Myocyte (in vitro differentiated cells): Measurements from ENCODE around the gene TMEM151A. TPM values are rescaled to one million over a fixed set of nuclear protein-coding genes. Genes with fewer than 3 reads are reported as not detected.
A peak's percentile ranks its signal among the peaks of the same experiment; 100 is the strongest.
"Not testable (repeated sequence)": the region's sequence is repeated elsewhere in the genome, so short reads cannot be mapped to it uniquely, and the experiment has no call there.

ENCODE experiments used
- DNase-seq: peaks from one replicate; pipeline ENCODE4 v3.0.0-alpha.2; 2012; ENCODE audit warnings: low read depth
- total RNA-seq: library from RNA; depleted of rRNA; stranded (reverse); fragments of >200 nt; gene quantifications from 2 replicates; pipeline ENCODE4 v1.2.3, GENCODE V29; 2014

Gene TMEM151A
- total RNA-seq, 1 donor from 2014 or later, result 0.08 TPM

- DNase-seq, result not testable (repeated sequence)
Observed at GRCh38 chr11:66320289-66320688, 28.6 kb downstream of the TMEM151A start.

GRCh38 chr11:66320748-66321147, 29.1 kb downstream of the TMEM151A start:
- not testable (repeated sequence) for DNase-seq

DNA sequence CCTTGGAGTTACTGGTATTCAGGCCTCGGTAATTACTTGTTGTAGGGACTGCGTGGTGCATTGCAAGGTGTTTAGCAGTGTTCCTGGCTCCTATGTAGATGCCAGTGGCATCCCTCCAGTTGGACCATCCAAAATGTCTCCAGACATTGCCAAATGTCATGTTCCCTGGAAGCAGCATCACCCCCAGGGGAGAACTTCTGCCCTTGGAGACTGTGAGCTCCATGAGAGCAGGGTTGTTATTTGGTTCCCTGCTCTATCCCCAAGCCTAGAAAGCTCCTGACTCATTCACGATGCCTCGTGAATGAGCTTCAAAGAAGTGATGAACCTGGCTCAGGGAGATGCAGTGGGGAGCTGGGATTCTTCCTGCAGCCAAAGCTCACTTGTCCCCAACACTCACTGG, 29.9 kb downstream of the TMEM151A start:
- DNase-seq, result no peak

DNA sequence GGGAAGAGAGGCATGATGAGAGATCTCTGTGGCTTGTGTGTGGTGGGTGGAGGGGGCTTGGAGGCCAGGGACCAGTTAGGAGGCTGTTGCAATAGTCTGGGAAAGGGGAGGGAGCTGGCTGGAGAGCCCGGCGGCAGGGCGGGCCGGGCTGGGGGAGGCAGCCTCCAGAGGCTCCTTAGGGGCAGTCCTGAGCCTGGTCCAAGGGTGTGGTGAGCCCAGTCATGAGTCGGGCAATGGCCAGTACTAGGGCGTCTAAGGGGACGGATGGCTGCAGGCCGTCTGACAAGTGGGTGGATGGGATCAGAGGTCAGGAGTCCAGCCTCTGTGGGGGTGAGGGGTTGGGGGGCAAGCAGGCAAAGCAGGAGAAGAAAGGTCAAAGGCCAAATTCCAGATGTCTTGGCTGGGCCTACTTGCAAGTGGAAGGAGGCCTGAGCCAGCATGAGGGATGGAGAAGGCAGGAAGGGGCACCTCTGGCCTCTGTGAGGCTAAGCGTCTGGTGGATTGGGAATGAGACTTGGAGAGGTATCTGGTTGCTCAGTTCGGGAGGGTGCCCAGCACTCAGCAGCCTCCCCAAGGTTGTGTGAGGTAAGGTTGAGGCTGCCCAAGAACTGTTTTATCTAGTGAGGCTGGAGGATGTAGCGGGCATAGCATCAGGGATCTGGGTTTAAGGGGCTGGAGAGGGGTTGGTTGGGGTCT, 31.2 kb downstream of the TMEM151A start:
- no peak for DNase-seq

- no peak for DNase-seq
Observed at GRCh38 chr11:66323684-66324083, 32.0 kb downstream of the TMEM151A start.

- DNase-seq, result no peak
Observed at GRCh38 chr11:66324664-66325063, 33.0 kb downstream of the TMEM151A start.

DNA sequence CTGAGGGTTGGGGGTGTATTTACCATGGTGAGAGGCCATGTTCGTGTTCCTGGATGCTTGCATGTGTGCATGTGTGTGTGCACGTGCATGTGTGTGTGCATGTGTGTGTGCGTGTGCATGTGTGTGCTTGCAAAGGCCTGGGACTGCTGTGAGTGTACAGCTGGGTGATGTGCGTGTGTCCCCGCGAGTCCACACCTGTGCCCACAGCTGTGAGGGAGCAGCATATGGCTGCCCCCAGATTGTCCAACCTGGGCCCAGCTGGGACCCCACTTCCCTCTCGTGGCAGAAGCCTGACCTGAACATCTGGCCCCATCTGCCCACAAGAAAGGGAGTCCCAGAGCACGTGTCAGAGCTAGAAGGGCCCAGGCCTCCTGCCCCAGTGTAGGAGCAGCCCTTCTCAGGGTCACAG, 33.6 kb downstream of the TMEM151A start:
- DNase-seq, result no peak

- peak; percentile 68 for DNase-seq
Observed at GRCh38 chr11:66326261-66327111, 34.8 kb downstream of the TMEM151A start.

- DNase-seq, result peak; percentile 59
Observed at GRCh38 chr11:66327171-66328030, 35.7 kb downstream of the TMEM151A start.

- no peak for DNase-seq
Observed at GRCh38 chr11:66328031-66328301, 36.3 kb downstream of the TMEM151A start.

DNA sequence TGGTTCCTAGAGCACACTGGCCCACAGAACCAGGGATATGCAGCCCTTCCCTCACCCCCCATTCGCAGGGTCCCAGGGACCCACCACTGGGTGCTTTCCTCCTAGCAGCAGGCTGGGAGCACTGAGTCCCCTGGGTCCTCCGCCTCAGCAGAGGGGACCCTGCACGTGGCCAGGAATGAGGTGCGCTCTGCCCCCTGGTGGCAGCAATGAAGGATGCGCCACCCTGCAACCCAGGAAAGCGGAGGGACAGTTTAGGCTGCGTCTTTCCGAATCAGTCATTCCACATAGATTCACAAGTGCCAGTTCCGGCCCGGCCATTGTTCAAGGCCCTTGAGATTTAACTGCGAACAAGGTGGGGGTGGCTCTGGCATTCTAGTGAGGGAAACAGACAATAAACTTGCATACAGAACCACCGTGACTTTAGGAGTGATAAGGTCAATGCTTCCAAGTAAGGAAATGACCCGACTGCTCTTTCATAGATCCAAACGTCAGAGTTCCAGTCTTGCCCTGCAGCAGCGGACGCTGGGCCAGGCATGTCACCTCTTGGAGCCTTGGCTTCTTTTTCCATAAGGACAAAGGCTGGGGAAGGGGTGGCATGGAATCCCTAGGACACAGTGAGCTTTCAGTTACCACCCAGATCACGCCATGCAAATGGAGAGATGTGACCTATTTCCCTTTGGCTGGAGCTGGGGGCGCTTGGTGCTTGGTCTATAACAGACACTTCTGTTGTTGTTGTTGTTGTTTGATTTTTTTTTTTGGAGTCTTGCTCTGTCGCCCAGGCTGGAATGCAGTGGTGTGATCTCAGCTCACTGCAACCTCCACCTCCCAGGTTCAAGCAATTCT, 36.8 kb downstream of the TMEM151A start:
- peak; percentile 78 for DNase-seq

- DNase-seq, result no peak
Observed at GRCh38 chr11:66329165-66329673, 37.5 kb downstream of the TMEM151A start.

GRCh38 chr11:66330931-66331330, 39.2 kb downstream of the TMEM151A start:
- no peak for DNase-seq

- no peak for DNase-seq
Observed at GRCh38 chr11:66331542-66332370, 40.1 kb downstream of the TMEM151A start.

DNA sequence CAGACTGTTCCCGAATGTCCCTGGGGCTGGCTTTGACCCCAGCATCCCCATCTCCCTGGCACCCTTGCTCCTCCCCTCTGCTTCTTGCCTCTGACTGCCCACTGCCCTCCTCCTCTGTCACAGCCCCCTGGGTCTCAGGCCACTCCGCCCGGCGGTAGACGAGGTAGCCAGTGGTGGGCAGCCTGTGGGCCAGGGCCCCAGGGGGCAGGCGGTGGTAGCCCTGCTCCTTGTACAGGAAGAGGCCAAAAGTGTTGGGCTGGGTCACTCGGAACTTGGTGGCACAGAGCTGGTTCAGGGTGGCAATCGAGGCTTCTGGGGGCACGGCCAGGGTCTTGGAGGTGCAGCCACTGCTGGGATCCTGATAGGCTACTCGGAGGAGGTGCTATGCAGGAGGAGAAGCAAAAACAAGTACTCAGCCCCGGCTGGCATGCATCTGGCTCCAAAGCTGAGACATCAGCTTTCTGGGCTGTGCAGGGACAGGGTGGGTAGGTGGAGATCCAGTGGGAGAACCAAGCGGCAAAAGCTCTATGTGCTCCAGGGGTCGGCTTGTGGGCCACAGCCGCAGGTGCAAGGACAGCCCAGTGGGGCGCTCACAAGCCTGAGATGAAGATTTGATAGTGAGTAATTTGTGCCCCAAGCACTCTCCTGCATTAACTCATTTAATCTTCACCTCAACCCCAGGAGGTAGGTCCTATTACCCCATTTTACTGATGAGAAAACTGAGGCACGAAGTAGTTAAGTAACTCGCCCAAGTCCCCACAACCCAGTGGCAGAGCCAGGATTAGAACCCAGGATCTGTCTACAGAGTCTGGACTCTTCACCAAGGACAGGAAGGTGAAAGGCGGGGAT, 40.9 kb downstream of the TMEM151A start:
- no peak for DNase-seq

DNA sequence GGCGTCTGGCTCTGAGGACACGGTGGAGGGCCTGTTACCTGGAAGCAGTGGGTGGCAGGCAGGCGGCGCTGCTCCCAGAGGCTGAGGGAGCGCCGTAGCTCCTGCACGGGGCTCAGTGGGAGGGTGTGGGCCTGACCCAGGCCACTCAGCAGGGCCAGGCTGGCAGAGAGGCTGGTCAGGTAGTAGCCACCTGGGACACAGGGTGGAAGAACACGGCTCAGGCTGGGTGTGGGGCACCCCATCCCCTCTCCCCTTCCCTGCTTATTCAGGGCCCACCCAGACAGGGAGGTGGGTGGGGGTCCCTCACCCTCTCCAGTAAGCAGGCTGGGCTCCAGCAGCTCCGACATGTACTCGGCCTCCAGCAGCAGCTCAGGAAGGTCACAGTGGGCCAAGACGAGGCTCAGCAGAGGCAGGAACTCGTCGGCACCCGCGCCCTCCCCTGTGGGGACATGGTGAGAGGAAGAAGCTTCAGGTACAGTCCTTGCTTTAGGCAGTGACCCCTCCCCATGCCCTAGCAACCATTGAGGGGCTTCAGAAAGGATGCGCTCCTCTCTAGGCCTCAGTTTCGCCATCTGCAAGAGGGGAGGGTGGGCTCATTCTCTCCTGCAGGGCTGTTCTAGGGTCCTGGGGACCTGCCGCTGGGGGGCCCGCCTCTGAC, 41.7 kb downstream of the TMEM151A start:
- DNase-seq, result no peak

DNA sequence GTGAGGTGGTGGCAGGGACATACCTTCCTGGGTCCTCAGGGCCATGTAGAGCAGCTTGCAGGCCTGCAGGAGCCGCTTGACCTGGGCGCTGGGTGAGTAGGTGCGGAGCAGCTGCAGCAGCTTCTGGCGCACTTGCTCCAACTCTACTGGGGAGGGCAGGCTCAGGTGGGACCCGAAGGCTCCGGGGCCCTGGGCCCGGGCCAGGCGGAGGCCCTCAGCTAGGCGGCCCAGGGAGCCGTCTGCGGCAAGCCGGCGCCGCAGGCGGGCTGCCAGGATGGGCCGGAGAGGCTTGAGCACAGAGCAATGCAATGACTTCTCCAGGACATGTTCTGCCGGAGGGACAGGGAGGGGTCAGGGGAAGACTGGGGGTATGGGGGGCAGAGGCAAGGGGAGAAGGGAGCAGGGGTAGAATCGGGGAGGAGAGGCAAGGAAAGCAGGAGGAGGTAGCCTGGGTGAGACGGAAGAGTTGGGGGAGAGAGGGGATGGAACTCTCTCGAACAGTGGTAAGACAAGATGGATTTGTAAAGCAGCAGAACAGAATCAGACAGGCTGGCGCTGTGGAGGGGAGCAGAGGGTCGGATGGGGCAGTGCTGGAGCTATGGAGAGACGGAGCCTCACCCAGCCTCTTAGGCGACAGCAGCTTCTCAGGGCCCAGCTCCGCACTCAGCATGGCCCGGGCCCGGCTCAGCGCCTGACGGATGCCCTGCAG, 42.4 kb downstream of the TMEM151A start:
- DNase-seq, result no peak
